K562 (cell line): Measurements from ENCODE around the gene GALNT15. TPM values are rescaled to one million over a fixed set of nuclear protein-coding genes. Genes with fewer than 3 reads are reported as not detected.

ENCODE experiments used
- ATAC-seq: fragments of 200-7000 bp; cut with Tn5 transposase; 3 replicates; pipeline ENCODE4 v1.9.1; 2020; ENCODE audit warnings: moderate library complexity
- BruUV-seq: library from RNA; stranded (reverse); fragments of 400-500 nt; replicated peaks from 2 replicates; lab custom pipeline; 2021; lab: Mats Ljungman, UMichigan
- CTCF ChIA-PET: fragments of 300-600 bp; formaldehyde crosslinking; extraction: SDS; loops from one replicate; lab custom pipeline; 2021; ENCODE audit warnings: low intra/inter-chr PET ratio; lab: Yijun Ruan, JAX
- POLR2A ChIA-PET: fragments of 300-600, 350-650 bp; sonication (Branson Sonifier 250); formaldehyde crosslinking; extraction: SDS; loops from one replicate; lab custom pipeline; 2021; ENCODE audit warnings: antibody characterized with exemption, inconsistent platforms; lab: Yijun Ruan, JAX
- DNase-seq, 4 experiments: peaks; one replicate each; pipeline versions ENCODE4 v3.0.0 to v3.0.0-alpha.2; 2011 to 2018; ENCODE audit warnings: low spot score in 3 of 4, mixed read lengths in 3 of 4; ENCODE audit errors: extremely low read depth in 1 of 4
- FAIRE-seq: peaks from 2 replicates; lab custom pipeline; 2011; peaks lifted over from hg19 to GRCh38; lab: Jason Lieb, UNC
- H2AFZ ChIP-seq: 2 replicates; pipeline ENCODE4 v1.6.0; 2011; ENCODE audit warnings: low read depth, low read length, control low read depth, inconsistent platforms
- H3K27ac ChIP-seq: fragments of 200-600 bp; 3 replicates; pipeline ENCODE4 v1.8.0; 2011; ENCODE audit warnings: low read depth, mild to moderate bottlenecking, control low read depth, inconsistent platforms, low read length, moderate library complexity, mixed read lengths; ENCODE audit errors: extremely low read depth
- H3K27me3 ChIP-seq, 2 experiments: fragments of 300-600 bp in 1 of 2; 2 replicates in 1 of 2; 3 replicates in 1 of 2; pipeline versions ENCODE4 v1.6.0 to v1.8.0; 2011; ENCODE audit warnings: inconsistent platforms in 2 of 2, low read length in 2 of 2, mild to moderate bottlenecking in 1 of 2, mixed read lengths in 1 of 2, moderate library complexity in 1 of 2; ENCODE audit not compliant: control insufficient read depth in 2 of 2, insufficient read depth in 2 of 2
- H3K36me3 ChIP-seq: fragments of 300-600 bp; 3 replicates; pipeline ENCODE4 v1.8.0; 2011; ENCODE audit warnings: mild to moderate bottlenecking, low read length, inconsistent platforms; ENCODE audit not compliant: control insufficient read depth, insufficient read depth
- H3K4me1 ChIP-seq, 2 experiments: fragments of 200-600 bp in 1 of 2; replicated peaks in 1 of 2; 2 replicates in 1 of 2; 3 replicates in 1 of 2; pipeline versions ENCODE4 v1.5.1 to v1.8.0; 2011; ENCODE audit warnings: inconsistent platforms in 2 of 2, low read length in 2 of 2, mild to moderate bottlenecking in 1 of 2, mixed read lengths in 1 of 2, moderate library complexity in 1 of 2; ENCODE audit not compliant: control insufficient read depth in 2 of 2, insufficient read depth in 2 of 2
- H3K4me2 ChIP-seq: 2 replicates; pipeline ENCODE4 v1.6.1; 2011; ENCODE audit warnings: low read length, control low read depth, inconsistent platforms, mixed read lengths; ENCODE audit not compliant: insufficient read depth
- H3K4me3 ChIP-seq: fragments of 200-600 bp; sonication (generic), shearing (Covaris generic); 2 replicates; pipeline ENCODE4 v1.5.1; 2016; ENCODE audit warnings: control low read depth, inconsistent platforms
- H3K79me2 ChIP-seq: fragments of 200-600 bp; 3 replicates; pipeline ENCODE4 v1.8.0; 2011; ENCODE audit warnings: low read length, inconsistent platforms; ENCODE audit not compliant: control insufficient read depth, insufficient read depth
- H3K9ac ChIP-seq, 2 experiments: 2 replicates each; pipeline versions ENCODE4 v1.6.0 to v1.6.1; 2011; ENCODE audit warnings: low read depth in 2 of 2, low read length in 2 of 2, control low read depth in 1 of 2, inconsistent platforms in 1 of 2, mild to moderate bottlenecking in 1 of 2, mixed read lengths in 1 of 2; ENCODE audit not compliant: insufficient read depth in 1 of 2
- H3K9me1 ChIP-seq: one replicate; pipeline ENCODE4 v1.6.0; 2011; ENCODE audit warnings: inconsistent platforms, mild to moderate bottlenecking, low read length, moderate library complexity; ENCODE audit not compliant: control insufficient read depth, insufficient read depth
- H3K9me3 ChIP-seq: replicated peaks from 2 replicates; pipeline ENCODE4 v1.5.1; 2011; ENCODE audit warnings: low read depth, low read length, inconsistent platforms; ENCODE audit not compliant: control insufficient read depth, insufficient read depth
- H4K20me1 ChIP-seq: replicated peaks from 2 replicates; pipeline ENCODE4 v1.6.1; 2011; ENCODE audit warnings: low read length, inconsistent platforms, mixed read lengths; ENCODE audit not compliant: control insufficient read depth, insufficient read depth
- HDAC8 ChIP-seq: fragments of 450-650 bp; IDR thresholded peaks from 2 replicates; pipeline ENCODE4 v1.6.1; 2016; ENCODE audit warnings: mild to moderate bottlenecking, missing genetic modification characterization, moderate library complexity, missing compliant biosample characterization
- PHTF2 ChIP-seq: fragments of 250-450 bp; sonication (Bioruptor Pico); IDR thresholded peaks from 2 replicates; pipeline ENCODE4 v1.5.0; 2021; ENCODE audit warnings: mild to moderate bottlenecking
- SRF ChIP-seq, 2 experiments: fragments of 250-450, 450-650 bp in 1 of 2; sonication (Bioruptor Pico) in 1 of 2; sonication (generic) in 1 of 2; formaldehyde crosslinking; IDR thresholded peaks; 2 replicates each; pipeline versions ENCODE4 v1.5.0 to v1.5.1; 2020 to 2022; ENCODE audit warnings: mild to moderate bottlenecking in 1 of 2, missing genetic modification reagents in 1 of 2
- ZNF561 ChIP-seq: fragments of 450-650 bp; formaldehyde crosslinking; conservative IDR thresholded peaks from 2 replicates; pipeline ENCODE4 v1.4.0; 2020; ENCODE audit warnings: mild to moderate bottlenecking, moderate library complexity
- ZNF696 ChIP-seq: fragments of 250-450 bp; sonication (Bioruptor Pico); conservative IDR thresholded peaks from 2 replicates; pipeline ENCODE4 v1.4.0; 2020; ENCODE audit warnings: mild to moderate bottlenecking, moderate library complexity
- WGBS: fragments of 100-300 bp; shearing (Covaris generic); methylation state at CpG from one replicate; pipeline ENCODE4 v1.1.6; 2016; ENCODE audit warnings: low coverage, mixed read lengths; ENCODE audit not compliant: insufficient coverage; ENCODE audit errors: missing lambda C conversion rate; 5-methylcytosine and 5-hydroxymethylcytosine counted together
- in situ Hi-C: fragments of 300-500 bp; cut with MboI; formaldehyde crosslinking; loops from 4 replicates; pipeline ENCODE4 v1.15.0; 2018; ENCODE audit warnings: inconsistent platforms, mixed read lengths
- intact Hi-C: fragments of 100-400 bp; cut with micrococcal nuclease; formaldehyde crosslinking; loops from 2 replicates; pipeline ENCODE4 v1.14.2; 2022
- polyA plus RNA-seq, 8 experiments: library from polyadenylated mRNA; depleted of rRNA in 4 of 8; stranded (reverse) in 5 of 8; unstranded in 3 of 8; fragments of >200 nt; fragmentation: Nextera tagmentation in 2 of 8; fragmentation: Illumina TruSeq in 1 of 8; extraction: Ambion mirVana in 2 of 8; extraction: Trizol in 1 of 8; gene quantifications; 2 replicates each; pipeline versions ENCODE4 v1.2.1 to v1.2.3, GENCODE V29; 2011 to 2014; ENCODE audit warnings: inconsistent platforms in 1 of 8, missing spikeins in 1 of 8
- total RNA-seq, 7 experiments: library from RNA; depleted of rRNA in 6 of 7; stranded (reverse); fragments of >200 nt in 6 of 7; fragmentation: Illumina TruSeq in 2 of 7; extraction: Trizol in 2 of 7; gene quantifications; 2 replicates each; pipeline versions ENCODE4 v1.2.1 to v1.2.3, GENCODE V29; 2011 to 2021; ENCODE audit warnings: low replicate concordance in 1 of 7
- TF ChIP-seq, protein P1 (sequence below): fragments of 450-650 bp; formaldehyde crosslinking; IDR thresholded peaks from 2 replicates; pipeline ENCODE4 v1.4.0; 2020; ENCODE audit warnings: mild to moderate bottlenecking, moderate library complexity
- TF ChIP-seq, protein P2 (sequence below): fragments of 250-450 bp; sonication (Bioruptor Pico); IDR thresholded peaks from 2 replicates; pipeline ENCODE4 v1.8.0; 2021; ENCODE audit warnings: moderate library complexity, mild to moderate bottlenecking, inconsistent platforms
- TF ChIP-seq, protein P3 (sequence below), 2 experiments: fragments of 450-650 bp in 1 of 2; sonication (generic) in 1 of 2; formaldehyde crosslinking in 1 of 2; IDR thresholded peaks; 2 replicates each; pipeline versions ENCODE4 v1.7.1 to v1.9.0; 2016 to 2022; ENCODE audit warnings: inconsistent platforms in 1 of 2, mild to moderate bottlenecking in 1 of 2, missing genetic modification reagents in 1 of 2

Gene GALNT15
- total and polyA plus RNA-seq, 9 of the 15 experiments (the other 6 are each of a cell fraction or from before 2014, with no cell fraction given) = not detected

DNA sequence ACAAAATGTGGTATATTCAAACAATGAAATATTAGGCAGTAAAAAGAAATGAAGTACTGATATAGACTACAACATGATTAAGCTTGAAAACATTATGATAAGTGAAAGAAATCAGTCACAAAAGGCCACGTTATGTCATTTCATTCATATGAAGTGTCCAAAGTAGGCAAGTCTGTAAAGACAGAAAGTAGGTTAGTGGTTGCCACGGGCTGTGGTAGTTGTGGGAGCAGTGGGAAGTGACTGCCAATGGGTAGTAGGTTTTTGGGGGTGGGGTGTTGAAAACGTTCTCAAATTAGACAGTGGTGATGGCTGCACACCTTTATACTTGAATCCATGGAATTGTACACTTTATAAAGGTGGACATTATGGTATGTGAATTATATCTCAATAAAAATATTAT lies 12.1 kb downstream of the GALNT15 start:
- ChIA-PET CTCF (no interaction called here), POLR2A (interaction anchor here (1.8 kb wide), 1 partner anchor 13 kb away, joined by 7 read pairs; the partner anchor contains the start of gene GALNT15)
- Histone ChIP-seq H3K4me1 (no peaks in the 10 kb centered on the region), H3K27me3 (peaks cover 14 to 32% of the 10 kb centered on the region in 2 experiments), H3K9me1 (no peaks in the 10 kb centered on the region), H3K36me3 (no peaks in the 10 kb centered on the region; the same call in 2 of the 3 replicates), H3K4me3 (no peak overlapping the region), H3K27ac (no peak overlapping the region), H3K79me2 (no peaks in the 10 kb centered on the region), H3K4me2 (no peak overlapping the region), H4K20me1 (no peaks in the 10 kb centered on the region), H3K9ac (no peak overlapping the region), H2AFZ (no peak overlapping the region), H3K9me3 (no peaks in the 10 kb centered on the region)
- FAIRE-seq = no peak
- DNase-seq = no peak
- no TSS peak for BruUV-seq
- WGBS = 0% methylated on average over 3 of the region's 3 CpGs
- no peak for ATAC-seq
- in situ Hi-C loops = no loop called here
- intact Hi-C loops = no loop called here
- TF ChIP-seq ZNF561 (no peak), PHTF2 (no peak), SRF (CRISPR knock-in tag; IDR thresholded peaks at IDR 0.05) (no peak), HDAC8 (tag) (no peak), ZNF696 (no peak)
- TF ChIP-seq, protein P1, sequence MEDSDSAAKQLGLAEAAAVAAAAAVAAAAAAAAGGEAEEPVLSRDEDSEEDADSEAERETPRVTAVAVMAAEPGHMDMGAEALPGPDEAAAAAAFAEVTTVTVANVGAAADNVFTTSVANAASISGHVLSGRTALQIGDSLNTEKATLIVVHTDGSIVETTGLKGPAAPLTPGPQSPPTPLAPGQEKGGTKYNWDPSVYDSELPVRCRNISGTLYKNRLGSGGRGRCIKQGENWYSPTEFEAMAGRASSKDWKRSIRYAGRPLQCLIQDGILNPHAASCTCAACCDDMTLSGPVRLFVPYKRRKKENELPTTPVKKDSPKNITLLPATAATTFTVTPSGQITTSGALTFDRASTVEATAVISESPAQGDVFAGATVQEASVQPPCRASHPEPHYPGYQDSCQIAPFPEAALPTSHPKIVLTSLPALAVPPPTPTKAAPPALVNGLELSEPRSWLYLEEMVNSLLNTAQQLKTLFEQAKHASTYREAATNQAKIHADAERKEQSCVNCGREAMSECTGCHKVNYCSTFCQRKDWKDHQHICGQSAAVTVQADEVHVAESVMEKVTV (CRISPR knock-in tag) = no peak
- TF ChIP-seq, protein P2, sequence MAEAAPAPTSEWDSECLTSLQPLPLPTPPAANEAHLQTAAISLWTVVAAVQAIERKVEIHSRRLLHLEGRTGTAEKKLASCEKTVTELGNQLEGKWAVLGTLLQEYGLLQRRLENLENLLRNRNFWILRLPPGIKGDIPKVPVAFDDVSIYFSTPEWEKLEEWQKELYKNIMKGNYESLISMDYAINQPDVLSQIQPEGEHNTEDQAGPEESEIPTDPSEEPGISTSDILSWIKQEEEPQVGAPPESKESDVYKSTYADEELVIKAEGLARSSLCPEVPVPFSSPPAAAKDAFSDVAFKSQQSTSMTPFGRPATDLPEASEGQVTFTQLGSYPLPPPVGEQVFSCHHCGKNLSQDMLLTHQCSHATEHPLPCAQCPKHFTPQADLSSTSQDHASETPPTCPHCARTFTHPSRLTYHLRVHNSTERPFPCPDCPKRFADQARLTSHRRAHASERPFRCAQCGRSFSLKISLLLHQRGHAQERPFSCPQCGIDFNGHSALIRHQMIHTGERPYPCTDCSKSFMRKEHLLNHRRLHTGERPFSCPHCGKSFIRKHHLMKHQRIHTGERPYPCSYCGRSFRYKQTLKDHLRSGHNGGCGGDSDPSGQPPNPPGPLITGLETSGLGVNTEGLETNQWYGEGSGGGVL = no peak
- TF ChIP-seq, protein P3, sequence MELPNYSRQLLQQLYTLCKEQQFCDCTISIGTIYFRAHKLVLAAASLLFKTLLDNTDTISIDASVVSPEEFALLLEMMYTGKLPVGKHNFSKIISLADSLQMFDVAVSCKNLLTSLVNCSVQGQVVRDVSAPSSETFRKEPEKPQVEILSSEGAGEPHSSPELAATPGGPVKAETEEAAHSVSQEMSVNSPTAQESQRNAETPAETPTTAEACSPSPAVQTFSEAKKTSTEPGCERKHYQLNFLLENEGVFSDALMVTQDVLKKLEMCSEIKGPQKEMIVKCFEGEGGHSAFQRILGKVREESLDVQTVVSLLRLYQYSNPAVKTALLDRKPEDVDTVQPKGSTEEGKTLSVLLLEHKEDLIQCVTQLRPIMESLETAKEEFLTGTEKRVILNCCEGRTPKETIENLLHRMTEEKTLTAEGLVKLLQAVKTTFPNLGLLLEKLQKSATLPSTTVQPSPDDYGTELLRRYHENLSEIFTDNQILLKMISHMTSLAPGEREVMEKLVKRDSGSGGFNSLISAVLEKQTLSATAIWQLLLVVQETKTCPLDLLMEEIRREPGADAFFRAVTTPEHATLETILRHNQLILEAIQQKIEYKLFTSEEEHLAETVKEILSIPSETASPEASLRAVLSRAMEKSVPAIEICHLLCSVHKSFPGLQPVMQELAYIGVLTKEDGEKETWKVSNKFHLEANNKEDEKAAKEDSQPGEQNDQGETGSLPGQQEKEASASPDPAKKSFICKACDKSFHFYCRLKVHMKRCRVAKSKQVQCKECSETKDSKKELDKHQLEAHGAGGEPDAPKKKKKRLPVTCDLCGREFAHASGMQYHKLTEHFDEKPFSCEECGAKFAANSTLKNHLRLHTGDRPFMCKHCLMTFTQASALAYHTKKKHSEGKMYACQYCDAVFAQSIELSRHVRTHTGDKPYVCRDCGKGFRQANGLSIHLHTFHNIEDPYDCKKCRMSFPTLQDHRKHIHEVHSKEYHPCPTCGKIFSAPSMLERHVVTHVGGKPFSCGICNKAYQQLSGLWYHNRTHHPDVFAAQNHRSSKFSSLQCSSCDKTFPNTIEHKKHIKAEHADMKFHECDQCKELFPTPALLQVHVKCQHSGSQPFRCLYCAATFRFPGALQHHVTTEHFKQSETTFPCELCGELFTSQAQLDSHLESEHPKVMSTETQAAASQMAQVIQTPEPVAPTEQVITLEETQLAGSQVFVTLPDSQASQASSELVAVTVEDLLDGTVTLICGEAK (IDR thresholded peaks at IDR 0.05) = no peak
- TF ChIP-seq, protein P3 (CRISPR knock-in tag; IDR thresholded peaks at IDR 0.05) = no peak
